Activated CD4-positive, alpha-beta memory T cell treated with anti-CD3 and anti-CD28 coated beads for 36 hours (primary cell): ENCODE results near the gene MDGA2. TPM values are rescaled to one million over a fixed set of nuclear protein-coding genes. Genes with fewer than 3 reads are reported as not detected.

Source experiments
- CTCF ChIA-PET: fragments of 350-600 bp; sonication (Branson Sonifier 250); formaldehyde crosslinking; loops from one replicate; lab custom pipeline; 2021; ENCODE audit warnings: antibody characterized with exemption, inconsistent platforms; lab: Charles Lee
- POLR2A ChIA-PET: fragments of 350-600 bp; sonication (Branson Sonifier 250); formaldehyde crosslinking; loops from one replicate; lab custom pipeline; 2021; ENCODE audit warnings: antibody characterized with exemption; lab: Charles Lee
- DNase-seq: peaks from one replicate; pipeline ENCODE4 v3.0.0-alpha.2; 2020
- H3K27ac Mint-ChIP-seq: one replicate; pipeline ENCODE4 v1.8.0; 2021; ENCODE audit warnings: mixed read lengths
- H3K27me3 Mint-ChIP-seq: one replicate; pipeline ENCODE4 v1.8.0; 2021; ENCODE audit warnings: mixed read lengths
- H3K36me3 Mint-ChIP-seq: one replicate; pipeline ENCODE4 v1.8.0; 2021; ENCODE audit warnings: mixed read lengths
- H3K4me1 Mint-ChIP-seq: one replicate; pipeline ENCODE4 v1.8.0; 2021; ENCODE audit warnings: low read depth, mixed read lengths
- H3K4me3 Mint-ChIP-seq: one replicate; pipeline ENCODE4 v1.8.0; 2021; ENCODE audit warnings: mild to moderate bottlenecking, mixed read lengths
- H3K9me3 Mint-ChIP-seq: one replicate; pipeline ENCODE4 v1.8.0; 2021; ENCODE audit warnings: mixed read lengths
- intact Hi-C: fragments of 100-400 bp; cut with micrococcal nuclease; formaldehyde crosslinking; loops from one replicate; pipeline ENCODE4 v1.15.1; 2023
- total RNA-seq, 2 experiments: library from RNA; stranded (reverse); gene quantifications; one replicate each; pipeline ENCODE4 v1.2.3, GENCODE V29; 2021

The MDGA2 gene
- total RNA-seq, 2 experiments from 2014 or later, result not detected

- H3K27ac Mint-ChIP-seq, result no peak overlapping the region
- no peak for DNase-seq
- no peak overlapping the region for H3K4me3 Mint-ChIP-seq
- no peaks in the 10 kb centered on the region for H3K27me3 Mint-ChIP-seq
- peaks cover 3% of the 10 kb centered on the region for H3K9me3 Mint-ChIP-seq
- H3K4me1 Mint-ChIP-seq, result no peaks in the 10 kb centered on the region
- H3K36me3 Mint-ChIP-seq, result no peaks in the 10 kb centered on the region
- intact Hi-C loops, result no loop called here
- CTCF ChIA-PET, result no interaction called here
- POLR2A ChIA-PET, result no interaction called here
Observed at GRCh38 chr14:47012533-47013280, 662.7 kb downstream of the MDGA2 start.

DNA sequence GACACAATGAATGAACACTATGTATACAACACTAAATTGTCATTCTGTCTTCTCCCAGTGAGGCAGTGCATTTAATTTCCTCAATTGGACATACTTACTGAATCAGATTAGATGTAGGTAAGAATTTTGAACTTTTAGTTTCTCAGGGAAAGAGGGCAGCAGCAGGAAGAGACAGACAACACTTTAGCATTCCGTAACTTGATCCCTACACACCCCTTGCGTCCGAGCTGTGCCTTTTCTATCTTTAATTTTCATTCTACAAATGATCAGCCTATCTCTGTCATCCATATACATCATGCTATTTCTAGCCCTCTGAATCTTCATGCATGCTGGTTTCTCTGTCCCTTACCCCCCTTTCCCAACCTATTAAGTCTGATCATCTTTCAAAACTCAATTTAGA is 665.8 kb downstream of the MDGA2 start:
- no peaks in the 10 kb centered on the region for H3K36me3 Mint-ChIP-seq
- intact Hi-C loops, result no loop called here
- H3K4me1 Mint-ChIP-seq, result no peaks in the 10 kb centered on the region
- CTCF ChIA-PET, result no interaction called here
- H3K27ac Mint-ChIP-seq, result no peak overlapping the region
- H3K9me3 Mint-ChIP-seq, result no peaks in the 10 kb centered on the region
- POLR2A ChIA-PET, result no interaction called here
- H3K27me3 Mint-ChIP-seq, result no peaks in the 10 kb centered on the region
- no peak for DNase-seq
- no peak overlapping the region for H3K4me3 Mint-ChIP-seq

DNA sequence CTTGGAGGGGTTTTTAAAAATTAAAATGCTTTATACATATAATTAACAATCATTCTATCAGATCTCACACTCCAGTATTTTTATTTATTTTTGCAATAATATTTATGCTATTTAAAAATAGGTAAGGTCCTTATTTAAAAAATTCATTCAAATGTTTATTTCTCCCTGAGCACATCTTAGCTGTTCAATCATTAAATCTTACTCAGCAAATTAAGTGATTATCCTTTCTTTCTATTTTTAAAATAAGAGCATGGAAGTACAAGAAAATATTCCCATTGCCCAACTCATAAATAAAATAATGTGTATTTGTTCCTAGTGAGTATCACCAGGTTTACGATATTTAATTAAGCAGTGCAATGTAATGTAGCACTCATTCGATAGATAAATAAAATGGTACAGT is 666.7 kb downstream of the MDGA2 start:
- H3K4me3 Mint-ChIP-seq, result no peak overlapping the region
- no peaks in the 10 kb centered on the region for H3K9me3 Mint-ChIP-seq
- no peaks in the 10 kb centered on the region for H3K36me3 Mint-ChIP-seq
- intact Hi-C loops, result no loop called here
- CTCF ChIA-PET, result no interaction called here
- no peaks in the 10 kb centered on the region for H3K4me1 Mint-ChIP-seq
- POLR2A ChIA-PET, result no interaction called here
- DNase-seq, result no peak
- H3K27me3 Mint-ChIP-seq, result no peaks in the 10 kb centered on the region
- no peak overlapping the region for H3K27ac Mint-ChIP-seq

DNA sequence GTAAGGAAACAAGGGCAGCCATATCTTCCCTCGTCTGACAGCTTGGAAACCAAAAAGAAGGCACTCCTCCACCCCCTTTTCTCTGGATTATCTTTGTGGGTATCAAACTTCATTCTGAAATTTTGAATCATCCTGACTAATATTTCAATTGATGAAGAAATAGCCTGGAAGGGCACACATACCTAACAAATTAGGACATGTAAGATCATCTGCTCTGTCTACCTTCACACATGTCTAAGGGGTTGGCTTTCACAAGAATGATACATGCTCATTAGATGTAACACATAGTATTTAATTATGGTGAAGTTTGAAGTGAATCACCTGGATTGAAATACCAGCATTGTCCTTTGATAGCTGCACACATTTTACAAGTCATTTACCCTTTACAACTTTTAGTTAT is 675.7 kb downstream of the MDGA2 start:
- H3K36me3 Mint-ChIP-seq, result no peaks in the 10 kb centered on the region
- H3K4me3 Mint-ChIP-seq, result no peak overlapping the region
- CTCF ChIA-PET, result no interaction called here
- H3K27me3 Mint-ChIP-seq, result no peaks in the 10 kb centered on the region
- no peak overlapping the region for H3K27ac Mint-ChIP-seq
- DNase-seq, result no peak
- intact Hi-C loops, result no loop called here
- no peaks in the 10 kb centered on the region for H3K4me1 Mint-ChIP-seq
- peaks cover 5% of the 10 kb centered on the region for H3K9me3 Mint-ChIP-seq
- POLR2A ChIA-PET, result no interaction called here

- ChIA-PET POLR2A (no interaction called here), CTCF (interaction anchor here (0.6 kb wide), 1 partner anchor 52 kb away, joined by 3 read pairs; no protein-coding TSS in a partner anchor)
- H3K9me3 Mint-ChIP-seq, result peaks cover 6% of the 10 kb centered on the region
- no peaks in the 10 kb centered on the region for H3K4me1 Mint-ChIP-seq
- H3K27ac Mint-ChIP-seq, result no peak overlapping the region
- intact Hi-C loops, result no loop called here
- no peaks in the 10 kb centered on the region for H3K27me3 Mint-ChIP-seq
- no peaks in the 10 kb centered on the region for H3K36me3 Mint-ChIP-seq
- no peak for DNase-seq
- no peak overlapping the region for H3K4me3 Mint-ChIP-seq
Observed at GRCh38 chr14:46989566-46989965, 685.8 kb downstream of the MDGA2 start.

GRCh38 chr14:46988312-46988711 is 687.1 kb downstream of the MDGA2 start:
- H3K9me3 Mint-ChIP-seq, result peaks cover 7% of the 10 kb centered on the region

DNA sequence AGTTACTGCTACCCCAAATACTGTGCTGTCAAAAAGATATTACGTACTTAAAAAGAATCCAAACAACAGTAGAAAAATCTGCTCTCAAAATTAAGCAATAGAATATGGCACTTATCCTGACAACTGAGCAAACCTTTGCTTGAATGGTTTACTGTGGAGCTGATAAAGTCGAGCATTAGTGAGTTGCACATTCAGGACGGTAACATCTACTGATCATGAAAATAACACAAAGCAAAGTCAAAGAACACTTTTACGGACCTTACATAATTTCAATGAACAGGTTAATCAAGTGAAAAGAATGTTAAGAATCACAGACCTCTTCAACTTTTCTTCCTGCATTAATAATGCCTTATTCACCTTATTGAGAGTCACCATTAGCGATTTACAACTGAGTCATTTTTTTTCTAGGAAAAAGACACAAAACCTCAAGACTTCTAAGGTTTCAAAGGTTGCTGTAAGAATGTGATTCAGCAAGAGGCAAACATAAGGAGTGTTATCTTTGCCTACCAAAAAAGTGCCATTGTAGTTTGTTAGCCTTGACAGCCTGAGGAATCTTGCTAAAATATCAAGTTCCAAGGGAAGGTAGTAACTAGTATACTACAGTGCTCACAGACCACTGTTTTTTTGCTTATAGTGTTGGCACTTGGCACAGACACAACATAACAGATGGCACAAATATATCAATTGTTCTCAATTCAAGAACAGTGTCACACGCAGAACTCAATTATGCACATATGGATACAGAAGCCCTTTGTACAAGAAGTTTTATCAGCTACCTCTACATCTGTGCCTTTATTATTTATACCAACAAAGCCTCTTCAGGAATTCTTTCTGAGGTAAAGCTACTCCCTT is 689.6 kb downstream of the MDGA2 start:
- no peaks in the 10 kb centered on the region for H3K4me1 Mint-ChIP-seq
- no peak overlapping the region for H3K4me3 Mint-ChIP-seq
- POLR2A ChIA-PET, result no interaction called here
- no peak for DNase-seq
- H3K27ac Mint-ChIP-seq, result no peak overlapping the region
- intact Hi-C loops, result no loop called here
- H3K27me3 Mint-ChIP-seq, result no peaks in the 10 kb centered on the region
- CTCF ChIA-PET, result no interaction called here
- no peaks in the 10 kb centered on the region for H3K36me3 Mint-ChIP-seq
- H3K9me3 Mint-ChIP-seq, result peaks cover 11% of the 10 kb centered on the region

More at GRCh38 chr14:46988312-46988711, 687.1 kb downstream of the MDGA2 start:
- DNase-seq, result no peak
- ChIA-PET POLR2A (no interaction called here), CTCF (no interaction called here)
- Mint-ChIP-seq H3K36me3 (no peaks in the 10 kb centered on the region), H3K27ac (no peak overlapping the region), H3K4me3 (no peak overlapping the region), H3K27me3 (no peaks in the 10 kb centered on the region), H3K4me1 (no peaks in the 10 kb centered on the region)
- intact Hi-C loops, result no loop called here

GRCh38 chr14:46973295-46973694 is 702.1 kb downstream of the MDGA2 start:
- Mint-ChIP-seq H3K36me3 (no peaks in the 10 kb centered on the region), H3K27me3 (no peaks in the 10 kb centered on the region), H3K27ac (no peak overlapping the region), H3K4me1 (no peaks in the 10 kb centered on the region), H3K9me3 (peaks cover 9% of the 10 kb centered on the region), H3K4me3 (no peak overlapping the region)
- intact Hi-C loops, result no loop called here
- ChIA-PET POLR2A (no interaction called here), CTCF (no interaction called here)
- no peak for DNase-seq

- Mint-ChIP-seq H3K4me1 (no peaks in the 10 kb centered on the region), H3K36me3 (no peaks in the 10 kb centered on the region), H3K9me3 (peaks cover 20% of the 10 kb centered on the region), H3K27me3 (no peaks in the 10 kb centered on the region), H3K4me3 (no peak overlapping the region), H3K27ac (no peak overlapping the region)
- intact Hi-C loops, result no loop called here
- no peak for DNase-seq
- ChIA-PET POLR2A (no interaction called here), CTCF (no interaction called here)
Observed at GRCh38 chr14:46964378-46964777, 711.0 kb downstream of the MDGA2 start.

DNA sequence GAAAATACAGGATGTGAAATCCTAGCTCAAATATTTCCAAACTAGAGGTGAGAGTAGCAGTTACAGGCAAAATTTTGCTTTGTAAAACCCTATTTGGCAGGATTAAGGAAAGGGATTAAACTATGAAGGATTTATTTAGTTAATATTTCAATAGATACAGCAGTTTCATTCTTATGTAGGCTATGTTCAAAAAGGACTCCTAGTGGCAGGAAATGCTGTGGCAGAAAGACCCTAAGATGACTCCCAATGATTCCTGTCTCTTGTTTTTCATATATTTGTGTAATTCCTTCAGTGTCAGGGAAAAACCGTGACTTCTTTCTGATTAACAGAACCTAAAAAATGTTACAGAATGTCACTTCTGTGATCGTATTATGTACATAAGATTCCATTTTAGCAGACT is 724.3 kb downstream of the MDGA2 start:
- Mint-ChIP-seq H3K27ac (no peak overlapping the region), H3K27me3 (no peaks in the 10 kb centered on the region), H3K36me3 (no peaks in the 10 kb centered on the region), H3K4me3 (no peak overlapping the region), H3K4me1 (no peaks in the 10 kb centered on the region), H3K9me3 (peaks cover 17% of the 10 kb centered on the region)
- DNase-seq, result no peak
- intact Hi-C loops, result no loop called here
- CTCF ChIA-PET, result no interaction called here
- POLR2A ChIA-PET, result no interaction called here

DNA sequence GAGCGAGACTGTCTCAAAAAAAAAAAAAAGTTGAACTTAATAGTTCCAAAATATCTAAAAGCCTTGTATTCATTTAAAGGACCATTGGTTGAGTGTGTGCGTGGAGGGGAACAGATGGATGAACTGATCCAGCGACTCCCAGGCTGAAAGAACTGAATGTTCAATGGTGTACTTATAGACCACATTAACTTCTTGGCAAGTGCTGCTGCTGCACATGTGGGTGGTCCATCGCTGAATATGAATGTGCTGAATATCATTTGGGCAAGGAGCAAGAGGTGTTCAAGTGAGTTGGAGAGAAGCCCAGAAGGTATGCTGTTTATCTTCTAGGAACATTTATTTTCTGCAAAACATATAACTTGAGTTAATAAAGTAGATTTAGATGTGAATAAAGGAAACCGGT is 734.8 kb downstream of the MDGA2 start:
- ChIA-PET CTCF (no interaction called here), POLR2A (no interaction called here)
- Mint-ChIP-seq H3K27ac (no peak overlapping the region), H3K9me3 (peaks cover 30% of the 10 kb centered on the region), H3K4me3 (no peak overlapping the region), H3K27me3 (no peaks in the 10 kb centered on the region), H3K4me1 (no peaks in the 10 kb centered on the region), H3K36me3 (no peaks in the 10 kb centered on the region)
- no peak for DNase-seq
- intact Hi-C loops, result no loop called here

DNA sequence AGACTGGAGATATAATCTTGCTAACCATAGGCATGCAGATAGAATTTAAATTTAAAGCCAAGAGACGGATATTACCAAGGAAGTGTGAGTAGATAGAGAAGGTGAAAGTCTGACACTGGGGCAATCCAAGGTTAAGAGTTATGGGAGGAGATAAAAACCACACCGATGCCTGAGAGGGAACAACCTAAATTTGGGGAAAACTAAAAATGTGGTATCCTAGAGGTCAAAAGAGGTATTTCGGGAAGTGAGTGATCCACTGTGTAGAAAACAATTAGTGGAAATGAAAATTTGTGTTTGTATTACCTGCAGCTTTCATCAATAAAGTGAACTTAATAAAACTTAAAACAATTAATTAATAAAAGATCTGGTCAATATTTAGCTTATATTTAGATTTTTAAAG is 754.9 kb downstream of the MDGA2 start:
- POLR2A ChIA-PET, result no interaction called here
- no peaks in the 10 kb centered on the region for H3K4me1 Mint-ChIP-seq
- intact Hi-C loops, result no loop called here

More for the DNA sequence above, 754.9 kb downstream of the MDGA2 start:
- no peak overlapping the region for H3K27ac Mint-ChIP-seq
- no peaks in the 10 kb centered on the region for H3K27me3 Mint-ChIP-seq
- CTCF ChIA-PET, result no interaction called here
- H3K9me3 Mint-ChIP-seq, result peaks cover 17% of the 10 kb centered on the region
- no peak overlapping the region for H3K4me3 Mint-ChIP-seq
- no peaks in the 10 kb centered on the region for H3K36me3 Mint-ChIP-seq
- no peak for DNase-seq
